SH-SY5Y (cell line): ENCODE measurements around the gene GRPEL1.

ENCODE experiments used
- GATA2 ChIP-seq: IDR thresholded peaks from 2 replicates; pipeline ENCODE4 v1.6.1; 2011; ENCODE audit warnings: mild to moderate bottlenecking, low read depth, low read length
- GATA3 ChIP-seq: IDR thresholded peaks from 2 replicates; pipeline ENCODE4 v1.6.1; 2011; ENCODE audit warnings: low read depth, mild to moderate bottlenecking, low read length, moderate library complexity

GRCh38 chr4:7013175-7013574 lies 54.7 kb downstream of the GRPEL1 start:
- no peak for TF ChIP-seq GATA3
- TF ChIP-seq GATA2: no peak
